Mucosa of stomach (tissue), 1 donor: ENCODE measurements around the gene SH3PXD2A.

ENCODE experiments used
- H3K27me3 ChIP-seq: one replicate; pipeline ENCODE4 v1.7.0; 2013; ENCODE audit warnings: mild to moderate bottlenecking, low read length; ENCODE audit not compliant: control insufficient read depth, insufficient read depth
- H3K36me3 ChIP-seq: one replicate; pipeline ENCODE4 v1.7.0; 2013; ENCODE audit warnings: low read length; ENCODE audit not compliant: control insufficient read depth, insufficient read depth
- H3K4me1 ChIP-seq: one replicate; pipeline ENCODE4 v1.7.0; 2013; ENCODE audit warnings: mild to moderate bottlenecking, low read length; ENCODE audit not compliant: control insufficient read depth, insufficient read depth
- H3K4me3 ChIP-seq: one replicate; pipeline ENCODE4 v1.7.0; 2013; ENCODE audit warnings: low read length
- H3K9ac ChIP-seq: one replicate; pipeline ENCODE4 v1.7.0; 2013; ENCODE audit warnings: mild to moderate bottlenecking, low read length, moderate library complexity
- H3K9me3 ChIP-seq: one replicate; pipeline ENCODE4 v1.7.0; 2013; ENCODE audit warnings: mild to moderate bottlenecking, low read length, moderate library complexity; ENCODE audit not compliant: control insufficient read depth
- donor health status: Pancreatic carcinoma.

The SH3PXD2A gene

GRCh38 chr10:103572347-103573204, 282.8 kb downstream of the SH3PXD2A start:
- Histone ChIP-seq H3K36me3 (no peaks in the 10 kb centered on the region), H3K27me3 (no peaks in the 10 kb centered on the region), H3K4me1 (peaks cover 43% of the 10 kb centered on the region), H3K9ac (no peak overlapping the region), H3K9me3 (no peaks in the 10 kb centered on the region), H3K4me3 (no peak overlapping the region)

- no peak overlapping the region for H3K9ac ChIP-seq
- H3K36me3 ChIP-seq, result no peaks in the 10 kb centered on the region
- H3K27me3 ChIP-seq, result no peaks in the 10 kb centered on the region
- no peak overlapping the region for H3K4me3 ChIP-seq
- peaks cover 39% of the 10 kb centered on the region for H3K4me1 ChIP-seq
- no peaks in the 10 kb centered on the region for H3K9me3 ChIP-seq
These were observed 283.8 kb downstream of the SH3PXD2A start for GRCh38 chr10:103571656-103571975.

GRCh38 chr10:103570844-103571655, 284.3 kb downstream of the SH3PXD2A start:
- Histone ChIP-seq H3K9me3 (no peaks in the 10 kb centered on the region), H3K4me3 (no peak overlapping the region), H3K36me3 (no peaks in the 10 kb centered on the region), H3K4me1 (peaks cover 33% of the 10 kb centered on the region), H3K27me3 (no peaks in the 10 kb centered on the region), H3K9ac (no peak overlapping the region)

- H3K4me1 ChIP-seq, result peaks cover 30% of the 10 kb centered on the region
- no peak overlapping the region for H3K9ac ChIP-seq
These were observed 285.5 kb downstream of the SH3PXD2A start for GRCh38 chr10:103569896-103570295.

GRCh38 chr10:103568505-103568904, 286.9 kb downstream of the SH3PXD2A start:
- H3K27me3 ChIP-seq, result no peaks in the 10 kb centered on the region
- no peak overlapping the region for H3K4me3 ChIP-seq
- peaks cover 32% of the 10 kb centered on the region for H3K4me1 ChIP-seq
- no peaks in the 10 kb centered on the region for H3K36me3 ChIP-seq
- no peaks in the 10 kb centered on the region for H3K9me3 ChIP-seq
- H3K9ac ChIP-seq, result no peak overlapping the region

More at GRCh38 chr10:103569896-103570295, 285.5 kb downstream of the SH3PXD2A start:
- Histone ChIP-seq H3K9me3 (no peaks in the 10 kb centered on the region), H3K27me3 (no peaks in the 10 kb centered on the region), H3K4me3 (no peak overlapping the region), H3K36me3 (no peaks in the 10 kb centered on the region)

- no peaks in the 10 kb centered on the region for H3K9me3 ChIP-seq
- no peaks in the 10 kb centered on the region for H3K36me3 ChIP-seq
- H3K4me1 ChIP-seq, result peaks cover 22% of the 10 kb centered on the region
- no peaks in the 10 kb centered on the region for H3K27me3 ChIP-seq
- no peak overlapping the region for H3K4me3 ChIP-seq
- no peak overlapping the region for H3K9ac ChIP-seq
These were observed 288.8 kb downstream of the SH3PXD2A start for GRCh38 chr10:103566536-103566935.

- no peaks in the 10 kb centered on the region for H3K9me3 ChIP-seq
- no peak overlapping the region for H3K4me3 ChIP-seq
- H3K36me3 ChIP-seq, result peaks cover 4% of the 10 kb centered on the region
- H3K9ac ChIP-seq, result no peak overlapping the region
- no peaks in the 10 kb centered on the region for H3K27me3 ChIP-seq
- peaks cover 28% of the 10 kb centered on the region for H3K4me1 ChIP-seq
These were observed 290.4 kb downstream of the SH3PXD2A start for GRCh38 chr10:103564776-103565520.

GRCh38 chr10:103564116-103564501, 291.3 kb downstream of the SH3PXD2A start:
- peaks cover 4% of the 10 kb centered on the region for H3K36me3 ChIP-seq
- no peaks in the 10 kb centered on the region for H3K27me3 ChIP-seq
- H3K9ac ChIP-seq, result no peak overlapping the region
- H3K4me3 ChIP-seq, result no peak overlapping the region
- peaks cover 33% of the 10 kb centered on the region for H3K4me1 ChIP-seq
- H3K9me3 ChIP-seq, result no peaks in the 10 kb centered on the region

- no peak overlapping the region for H3K9ac ChIP-seq
- H3K36me3 ChIP-seq, result peaks cover 4% of the 10 kb centered on the region
- no peak overlapping the region for H3K4me3 ChIP-seq
- H3K4me1 ChIP-seq, result peaks cover 39% of the 10 kb centered on the region
- H3K9me3 ChIP-seq, result no peaks in the 10 kb centered on the region
- no peaks in the 10 kb centered on the region for H3K27me3 ChIP-seq
These were observed 291.9 kb downstream of the SH3PXD2A start for GRCh38 chr10:103563231-103564115.

- Histone ChIP-seq H3K4me3 (no peak overlapping the region), H3K9ac (no peak overlapping the region), H3K9me3 (no peaks in the 10 kb centered on the region), H3K4me1 (peaks cover 33% of the 10 kb centered on the region), H3K27me3 (no peaks in the 10 kb centered on the region), H3K36me3 (peaks cover 4% of the 10 kb centered on the region)
These were observed 293.0 kb downstream of the SH3PXD2A start for GRCh38 chr10:103562383-103562782.

- Histone ChIP-seq H3K9ac (no peak overlapping the region), H3K27me3 (peaks cover 10% of the 10 kb centered on the region), H3K9me3 (no peaks in the 10 kb centered on the region), H3K4me1 (peaks cover 45% of the 10 kb centered on the region), H3K36me3 (peaks cover 4% of the 10 kb centered on the region), H3K4me3 (no peak overlapping the region)
These were observed 294.5 kb downstream of the SH3PXD2A start for GRCh38 chr10:103560886-103561285.
